Left ventricle myocardium inferior (tissue), 1 donor: ENCODE data around the gene TSC22D3. TPM values are rescaled to one million over a fixed set of nuclear protein-coding genes. Genes with fewer than 3 reads are reported as not detected.

Experiments
- DNase-seq: peaks from one replicate; pipeline ENCODE4 v3.0.0-alpha.2; 2020
- H3K27ac ChIP-seq: fragments of 200-600 bp; replicated peaks from 2 replicates; pipeline ENCODE4 v1.8.0; 2021
- H3K27me3 ChIP-seq: fragments of 200-600 bp; 2 replicates; pipeline ENCODE4 v1.8.0; 2021; ENCODE audit warnings: low read depth
- H3K36me3 ChIP-seq: fragments of 200-600 bp; 2 replicates; pipeline ENCODE4 v1.8.0; 2021
- H3K4me1 ChIP-seq: fragments of 200-600 bp; 2 replicates; pipeline ENCODE4 v1.8.0; 2021
- H3K4me3 ChIP-seq: fragments of 200-600 bp; 2 replicates; pipeline ENCODE4 v1.8.0; 2021; ENCODE audit warnings: mild to moderate bottlenecking, moderate library complexity
- H3K9me3 ChIP-seq: fragments of 200-600 bp; replicated peaks from 2 replicates; pipeline ENCODE4 v1.8.0; 2021
- CTCF ChIP-seq: fragments of 200-600 bp; IDR thresholded peaks from 2 replicates; pipeline ENCODE4 v1.8.0; 2021; ENCODE audit warnings: antibody characterized with exemption, mild to moderate bottlenecking, borderline replicate concordance
- intact Hi-C: fragments of 100-400 bp; cut with micrococcal nuclease; formaldehyde crosslinking; loops from one replicate; pipeline ENCODE4 v1.11.0; 2022
- total RNA-seq: library from RNA; stranded (reverse); fragmentation: NEBNext Ultra II Directional; extraction: Animal tissue kit (Norgen Biotek cat#: 25700); gene quantifications from one replicate; pipeline ENCODE4 v1.2.1, GENCODE V29; 2021
- donor health status: DM: no; HTN: yes; CAD: no; lungs with severe emphysema.

The TSC22D3 gene
- total RNA-seq, 1 donor from 2014 or later, result 58.9 TPM

GRCh38 chrX:107724653-107725052 lies 50.9 kb downstream of the TSC22D3 start:
- TF ChIP-seq CTCF, result no peak
- H3K27ac ChIP-seq, result no peak overlapping the region
- DNase-seq, result no peak
- intact Hi-C loops, result loop anchor here (5.0 kb wide), 1 partner anchor 53 kb away; the partner anchor contains the start of genes NCBP2L and TSC22D3
- H3K9me3 ChIP-seq, result no peaks in the 10 kb centered on the region
- H3K4me3 ChIP-seq, result no peak overlapping the region
- no peaks in the 10 kb centered on the region for H3K36me3 ChIP-seq
- H3K4me1 ChIP-seq, result peaks cover 61% of the 10 kb centered on the region
- no peaks in the 10 kb centered on the region for H3K27me3 ChIP-seq

GRCh38 chrX:107723511-107723910 lies 52.1 kb downstream of the TSC22D3 start:
- Histone ChIP-seq H3K4me3 (no peak overlapping the region), H3K27ac (no peak overlapping the region)

GRCh38 chrX:107721966-107722707 lies 53.5 kb downstream of the TSC22D3 start:
- intact Hi-C loops, result no loop called here
- DNase-seq, result no peak
- Histone ChIP-seq H3K27me3 (no peaks in the 10 kb centered on the region), H3K9me3 (no peaks in the 10 kb centered on the region), H3K4me1 (peaks cover 55% of the 10 kb centered on the region), H3K27ac (peak overlapping the region; percentile 67), H3K36me3 (no peaks in the 10 kb centered on the region), H3K4me3 (no peak overlapping the region)
- no peak for TF ChIP-seq CTCF

More at GRCh38 chrX:107723511-107723910, 52.1 kb downstream of the TSC22D3 start:
- Histone ChIP-seq H3K4me1 (peaks cover 56% of the 10 kb centered on the region), H3K36me3 (no peaks in the 10 kb centered on the region), H3K9me3 (no peaks in the 10 kb centered on the region), H3K27me3 (no peaks in the 10 kb centered on the region)
- DNase-seq, result no peak
- intact Hi-C loops, result no loop called here
- TF ChIP-seq CTCF, result no peak

DNA sequence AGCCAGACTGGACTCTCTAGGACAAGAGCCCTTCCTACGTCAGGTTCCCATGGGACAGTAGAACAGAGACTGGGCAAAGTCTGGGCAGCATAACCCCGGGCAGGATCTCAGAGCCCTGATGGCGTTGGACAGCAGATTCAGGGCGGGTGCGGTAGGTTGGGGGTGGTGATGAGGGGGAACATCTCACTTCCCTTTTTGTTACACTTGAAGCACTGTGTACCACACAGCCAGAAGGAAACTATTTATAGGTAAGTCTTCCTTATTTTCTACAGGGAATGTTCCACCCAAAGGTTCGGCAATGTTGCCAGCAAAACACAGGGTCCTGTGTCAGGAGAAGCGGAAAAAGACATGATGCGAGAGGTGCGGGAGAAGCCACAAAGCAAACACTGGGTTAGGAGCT lies 54.3 kb downstream of the TSC22D3 start:
- H3K9me3 ChIP-seq, result no peaks in the 10 kb centered on the region
- intact Hi-C loops, result no loop called here
- H3K4me3 ChIP-seq, result no peak overlapping the region
- H3K27me3 ChIP-seq, result no peaks in the 10 kb centered on the region
- peak overlapping the region; percentile 67 for H3K27ac ChIP-seq
- TF ChIP-seq CTCF, result no peak
- no peaks in the 10 kb centered on the region for H3K36me3 ChIP-seq
- DNase-seq, result no peak
- H3K4me1 ChIP-seq, result peaks cover 49% of the 10 kb centered on the region

- H3K27ac ChIP-seq, result peak overlapping the region; percentile 94
- H3K4me1 ChIP-seq, result peaks cover 60% of the 10 kb centered on the region
- DNase-seq, result no peak
- peak; percentile 73 for TF ChIP-seq CTCF
- H3K4me3 ChIP-seq, result peak overlapping the region; percentile 76
- intact Hi-C loops, result no loop called here
- H3K36me3 ChIP-seq, result peaks cover 26% of the 10 kb centered on the region
- H3K9me3 ChIP-seq, result no peaks in the 10 kb centered on the region
- no peaks in the 10 kb centered on the region for H3K27me3 ChIP-seq
Observed at GRCh38 chrX:107718156-107718621, 57.4 kb downstream of the TSC22D3 start.
